Gastrocnemius medialis (tissue), 4 donors: ENCODE results near the gene NRG3. TPM values are rescaled to one million over a fixed set of nuclear protein-coding genes. Genes with fewer than 3 reads are reported as not detected.

Experiments used
- ATAC-seq, 2 donors: fragments of 150-250 bp; one replicate each; pipeline ENCODE4 v1.9.1; 2016
- DNase-seq, 2 donors: peaks; one replicate each; pipeline ENCODE4 v3.0.0-alpha.2; 2019
- H3K27ac ChIP-seq, 4 donors: fragments of 200-600 bp; sonication (generic); 1 replicate in 1 of 4; 2 replicates in 3 of 4; pipeline ENCODE4 v1.5.1; 2016 to 2018; ENCODE audit warnings: mild to moderate bottlenecking in 2 of 4, moderate library complexity in 1 of 4
- H3K27me3 ChIP-seq, 3 donors: fragments of 200-600 bp; sonication (generic) in 2 of 3; 1 replicate in 1 of 3; 2 replicates in 2 of 3; pipeline versions ENCODE4 v1.5.1 to v1.6.0; 2016 to 2019; ENCODE audit warnings: mild to moderate bottlenecking in 1 of 3, moderate library complexity in 1 of 3
- H3K36me3 ChIP-seq, 2 donors: fragments of 200-600 bp; sonication (generic) in 1 of 2; one replicate each; pipeline ENCODE4 v1.5.1; 2017 to 2018
- H3K4me1 ChIP-seq, 2 donors: fragments of 200-600 bp; sonication (generic) in 1 of 2; one replicate each; pipeline ENCODE4 v1.5.1; 2016 to 2017; ENCODE audit warnings: mild to moderate bottlenecking in 2 of 2
- H3K4me3 ChIP-seq, 4 donors: fragments of 200-600 bp; sonication (generic) in 3 of 4; 1 replicate in 1 of 4; 2 replicates in 3 of 4; pipeline ENCODE4 v1.5.1; 2016 to 2019; ENCODE audit warnings: mild to moderate bottlenecking in 2 of 4
- H3K9me3 ChIP-seq, 3 donors: fragments of 200-600 bp; sonication (generic) in 2 of 3; 1 replicate in 1 of 3; 2 replicates in 2 of 3; pipeline ENCODE4 v1.5.1; 2016 to 2019
- POLR2A ChIP-seq, 2 donors: fragments of 450-650 bp; IDR thresholded peaks; one replicate each; pipeline ENCODE4 v1.6.1; 2017; ENCODE audit warnings: antibody characterized with exemption in 2 of 2, mild to moderate bottlenecking in 2 of 2, moderate library complexity in 2 of 2
- in situ Hi-C, 4 donors: fragments of 200-750 bp; cut with MboI; loops; one replicate each; pipeline versions ENCODE4 v1.15.0 to v1.8.0; 2017; ENCODE audit warnings: low sequenced_read_pairs in 4 of 4
- intact Hi-C: fragments of 100-400 bp; cut with DNase I; formaldehyde crosslinking; loops from one replicate; pipeline ENCODE4 v1.15.1; 2023; ENCODE audit warnings: low total_unique reads
- total RNA-seq, 4 donors: library from RNA; depleted of rRNA; stranded (reverse); fragments of >200 nt; gene quantifications; one replicate each; pipeline versions ENCODE4 v1.1.0 to v1.2.3, GENCODE V29; 2016
- TF ChIP-seq, protein P1 (sequence below), 5 experiments: fragments of 450-650 bp in 3 of 5; fragments of 200-600 bp in 2 of 5; sonication (generic) in 2 of 5; IDR thresholded peaks in 4 of 5; conservative IDR thresholded peaks in 1 of 5; 1 replicate in 4 of 5; 2 replicates in 1 of 5; pipeline ENCODE4 v1.5.1; 2016 to 2019; ENCODE audit warnings: antibody characterized with exemption in 5 of 5, mild to moderate bottlenecking in 3 of 5, moderate library complexity in 3 of 5

NRG3 gene
- total RNA-seq, 4 donors from 2014 or later = not detected

- ATAC-seq (no peak), DNase-seq (no peak)
- intact Hi-C loops = no loop called here
- Histone ChIP-seq H3K27me3 (no peaks in the 10 kb centered on the region), H3K4me1 (no peaks in the 10 kb centered on the region), H3K36me3 (no peaks in the 10 kb centered on the region), H3K27ac (no peak overlapping the region), H3K4me3 (no peak overlapping the region), H3K9me3 (no peaks in the 10 kb centered on the region)
- TF ChIP-seq POLR2A (IDR thresholded peaks at IDR 0.05) = no peak
- TF ChIP-seq, protein P1, sequence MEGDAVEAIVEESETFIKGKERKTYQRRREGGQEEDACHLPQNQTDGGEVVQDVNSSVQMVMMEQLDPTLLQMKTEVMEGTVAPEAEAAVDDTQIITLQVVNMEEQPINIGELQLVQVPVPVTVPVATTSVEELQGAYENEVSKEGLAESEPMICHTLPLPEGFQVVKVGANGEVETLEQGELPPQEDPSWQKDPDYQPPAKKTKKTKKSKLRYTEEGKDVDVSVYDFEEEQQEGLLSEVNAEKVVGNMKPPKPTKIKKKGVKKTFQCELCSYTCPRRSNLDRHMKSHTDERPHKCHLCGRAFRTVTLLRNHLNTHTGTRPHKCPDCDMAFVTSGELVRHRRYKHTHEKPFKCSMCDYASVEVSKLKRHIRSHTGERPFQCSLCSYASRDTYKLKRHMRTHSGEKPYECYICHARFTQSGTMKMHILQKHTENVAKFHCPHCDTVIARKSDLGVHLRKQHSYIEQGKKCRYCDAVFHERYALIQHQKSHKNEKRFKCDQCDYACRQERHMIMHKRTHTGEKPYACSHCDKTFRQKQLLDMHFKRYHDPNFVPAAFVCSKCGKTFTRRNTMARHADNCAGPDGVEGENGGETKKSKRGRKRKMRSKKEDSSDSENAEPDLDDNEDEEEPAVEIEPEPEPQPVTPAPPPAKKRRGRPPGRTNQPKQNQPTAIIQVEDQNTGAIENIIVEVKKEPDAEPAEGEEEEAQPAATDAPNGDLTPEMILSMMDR (IDR thresholded peaks at IDR 0.05 in 4 of 5, conservative IDR thresholded peaks at IDR 0.05 in 1 of 5) = no peak
- in situ Hi-C loops = no loop called here
Measured at GRCh38 chr10:82554381-82554780, 679.4 kb downstream of the NRG3 start.

- Histone ChIP-seq H3K36me3 (no peaks in the 10 kb centered on the region), H3K4me1 (no peaks in the 10 kb centered on the region), H3K27ac (no peak overlapping the region), H3K4me3 (no peak overlapping the region), H3K9me3 (no peaks in the 10 kb centered on the region), H3K27me3 (no peaks in the 10 kb centered on the region)
- in situ Hi-C loops (no loop called here), intact Hi-C loops (no loop called here)
- ATAC-seq (no peak), DNase-seq (no peak)
- TF ChIP-seq, protein P1 (IDR thresholded peaks at IDR 0.05 in 4 of 5, conservative IDR thresholded peaks at IDR 0.05 in 1 of 5) = no peak
- TF ChIP-seq POLR2A (IDR thresholded peaks at IDR 0.05) = no peak
Measured at GRCh38 chr10:82558014-82558607, 683.1 kb downstream of the NRG3 start.

- Histone ChIP-seq H3K9me3 (no peaks in the 10 kb centered on the region), H3K36me3 (no peaks in the 10 kb centered on the region), H3K4me3 (no peak overlapping the region), H3K27me3 (no peaks in the 10 kb centered on the region), H3K4me1 (no peaks in the 10 kb centered on the region), H3K27ac (no peak overlapping the region)
- intact Hi-C loops = no loop called here
- in situ Hi-C loops = no loop called here
- no peak for DNase-seq
- ATAC-seq = no peak
- TF ChIP-seq, protein P1 (IDR thresholded peaks at IDR 0.05 in 4 of 5, conservative IDR thresholded peaks at IDR 0.05 in 1 of 5) = no peak
- no peak for TF ChIP-seq POLR2A (IDR thresholded peaks at IDR 0.05)
Measured at GRCh38 chr10:82564353-82565196, 689.6 kb downstream of the NRG3 start.

DNA sequence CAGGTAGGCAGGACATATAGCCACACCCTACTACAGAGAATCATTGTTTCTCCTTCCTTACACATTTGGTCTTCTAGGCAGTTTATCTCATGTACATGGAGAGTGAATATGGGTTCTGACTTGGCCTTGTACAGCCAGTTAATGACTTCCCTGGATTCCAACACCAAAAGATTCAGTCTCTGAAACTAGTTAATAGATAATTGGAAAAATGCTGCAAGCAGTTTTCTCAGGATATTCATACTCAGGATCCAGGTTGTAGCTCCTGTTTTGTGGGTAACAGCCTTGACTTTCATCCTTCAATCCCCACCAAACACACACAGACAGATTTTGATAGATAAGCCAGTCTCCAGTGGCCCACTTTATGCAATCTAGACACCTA, 690.2 kb downstream of the NRG3 start:
- no peak overlapping the region for H3K27ac ChIP-seq
- H3K27me3 ChIP-seq = no peaks in the 10 kb centered on the region
- ATAC-seq (no peak), DNase-seq (no peak)
- no peak overlapping the region for H3K4me3 ChIP-seq
- no peak for TF ChIP-seq POLR2A (IDR thresholded peaks at IDR 0.05)
- TF ChIP-seq, protein P1 (IDR thresholded peaks at IDR 0.05 in 4 of 5, conservative IDR thresholded peaks at IDR 0.05 in 1 of 5) = no peak
- H3K36me3 ChIP-seq = no peaks in the 10 kb centered on the region
- intact Hi-C loops = no loop called here
- in situ Hi-C loops = no loop called here
- no peaks in the 10 kb centered on the region for H3K9me3 ChIP-seq
- H3K4me1 ChIP-seq = no peaks in the 10 kb centered on the region
